HG03442 (cell line): ENCODE results near the gene SATB1.
"Not testable (repeated sequence)": the region's sequence is repeated elsewhere in the genome, so short reads cannot be mapped to it uniquely, and the experiment has no call there.

Experiments
- ATAC-seq: cut with Tn5 transposase; IDR thresholded peaks from one replicate; pipeline ENCODE4 v1.9.1; 2021; ENCODE audit warnings: mild to moderate bottlenecking, moderate library complexity; ENCODE audit not compliant: unreplicated experiment

Gene SATB1

GRCh38 chr3:18355832-18356231 is 69.3 kb downstream of the SATB1 start:
- ATAC-seq = no peak

- no peak for ATAC-seq
Measured at GRCh38 chr3:18354701-18355100, 70.4 kb downstream of the SATB1 start.

GRCh38 chr3:18351823-18352744 is 73.1 kb downstream of the SATB1 start:
- ATAC-seq = no peak

GRCh38 chr3:18351069-18351628 is 74.0 kb downstream of the SATB1 start:
- no peak for ATAC-seq

- ATAC-seq = no peak
Measured at GRCh38 chr3:18349197-18349798, 75.8 kb downstream of the SATB1 start.

- ATAC-seq = no peak
Measured at GRCh38 chr3:18346097-18346496, 79.0 kb downstream of the SATB1 start.

- ATAC-seq = no peak
Measured at GRCh38 chr3:18345015-18345367, 80.1 kb downstream of the SATB1 start.

GRCh38 chr3:18344306-18345014 is 80.7 kb downstream of the SATB1 start:
- no peak for ATAC-seq

GRCh38 chr3:18343809-18344208 is 81.3 kb downstream of the SATB1 start:
- ATAC-seq = no peak

- ATAC-seq = no peak
Measured at GRCh38 chr3:18338827-18339514, 86.2 kb downstream of the SATB1 start.

GRCh38 chr3:18337231-18337630 is 87.9 kb downstream of the SATB1 start:
- no peak for ATAC-seq

GRCh38 chr3:18334837-18335601 is 90.1 kb downstream of the SATB1 start:
- ATAC-seq = no peak

- ATAC-seq = not testable (repeated sequence)
Measured at GRCh38 chr3:18330772-18331441, 94.2 kb downstream of the SATB1 start.

- no peak for ATAC-seq
Measured at GRCh38 chr3:18308096-18308650, 117.0 kb downstream of the SATB1 start.

- no peak for ATAC-seq
Measured at GRCh38 chr3:18307529-18307928, 117.6 kb downstream of the SATB1 start.

GRCh38 chr3:18302517-18302916 is 122.6 kb downstream of the SATB1 start:
- no peak for ATAC-seq

GRCh38 chr3:18301781-18302180 is 123.4 kb downstream of the SATB1 start:
- no peak for ATAC-seq

GRCh38 chr3:18300916-18301315 is 124.2 kb downstream of the SATB1 start:
- no peak for ATAC-seq

- no peak for ATAC-seq
Measured at GRCh38 chr3:18297126-18297525, 128.0 kb downstream of the SATB1 start.
